GM12892 (cell line): ENCODE results near the gene ODF2.

Experiments
- POLR2A ChIP-seq: IDR thresholded peaks from 2 replicates; pipeline ENCODE4 v1.6.1; 2011; ENCODE audit warnings: low read depth, low read length, control low read depth
- POLR2AphosphoS5 ChIP-seq: IDR thresholded peaks from 2 replicates; pipeline ENCODE4 v1.6.1; 2011; ENCODE audit warnings: low read depth, low read length, control low read depth
- TAF1 ChIP-seq: IDR thresholded peaks from 2 replicates; pipeline ENCODE4 v1.6.1; 2011; ENCODE audit warnings: low read depth, mild to moderate bottlenecking, control low read depth, low read length, borderline replicate concordance

GRCh38 chr9:128503870-128504269, 48.1 kb downstream of the ODF2 start:
- TF ChIP-seq POLR2A = no peak
- TF ChIP-seq POLR2AphosphoS5 = no peak
- no peak for TF ChIP-seq TAF1
